ENCODE measurements around the gene ITPRIP. TPM values are rescaled to one million over a fixed set of nuclear protein-coding genes. Genes with fewer than 3 reads are reported as not detected.

The ITPRIP gene
- total and polyA plus RNA-seq, 4 donors, result 3.5 to 7.9 (median 6.0) TPM

GRCh38 chr10:104311184-104311720, 27.0 kb downstream of the ITPRIP start:
- no peak overlapping the region for H3K27ac ChIP-seq (ENCODE audit: low read depth in 1 of 2, low read length in 2 of 2)
- WGBS, result 92% methylated on average over 5 of the region's 5 CpGs

DNA sequence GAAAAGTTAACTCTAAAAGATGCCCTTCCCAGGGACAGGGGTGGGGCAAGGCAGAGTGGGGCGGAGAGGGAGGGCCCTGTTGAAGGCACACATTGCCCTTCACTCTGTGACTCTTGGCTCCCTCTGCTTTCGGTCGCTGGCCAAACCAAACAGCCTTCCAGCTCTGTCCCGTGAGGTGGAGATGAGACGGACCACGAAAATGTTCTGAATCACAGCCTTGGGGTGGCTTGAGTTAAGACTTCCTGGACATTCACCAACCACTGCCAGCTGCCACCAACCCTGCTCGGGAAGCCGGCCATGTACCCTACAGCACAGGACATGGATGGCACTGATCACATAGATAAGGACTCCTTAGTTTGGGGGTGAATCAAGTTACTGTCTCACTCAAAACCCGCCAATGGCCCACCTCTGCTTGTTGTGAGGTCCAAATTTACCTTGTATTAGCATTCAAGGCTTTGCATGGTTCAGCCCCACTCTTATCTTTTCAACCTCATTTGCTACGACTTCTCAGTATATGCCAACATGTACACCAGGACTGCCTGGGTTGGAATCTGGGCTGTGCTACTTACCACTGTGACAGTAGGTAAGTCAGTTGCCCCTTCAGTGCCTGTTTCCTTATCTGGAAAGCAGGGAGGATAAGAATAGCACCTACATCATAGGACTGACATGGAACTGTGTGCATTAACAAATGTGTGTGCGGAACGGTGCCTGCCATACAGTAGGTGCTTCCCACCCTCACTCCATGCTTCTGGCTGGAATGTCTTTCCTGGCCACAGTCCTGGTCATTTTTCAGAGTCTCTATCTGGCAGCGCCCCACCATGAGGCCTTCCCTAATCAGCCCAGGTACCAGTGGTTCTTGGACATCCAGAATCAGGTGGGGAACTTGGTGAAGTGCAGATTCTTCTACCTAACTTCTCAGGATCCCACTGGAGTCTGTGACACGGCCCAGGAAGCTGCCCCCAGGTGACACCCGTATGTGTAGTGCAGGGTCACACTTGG, 28.0 kb downstream of the ITPRIP start:
- WGBS, result 64% methylated on average over 15 of the region's 15 CpGs
- peaks cover 0 to 21% (median 5%) of the 10 kb centered on the region in 4 donors for H3K36me3 ChIP-seq (ENCODE audit: control insufficient read depth in 4 of 4, insufficient read depth in 3 of 4, low read depth in 1 of 4, low read length in 3 of 4)
- H3K9ac ChIP-seq (ENCODE audit: low read depth in 1 of 2, low read length in 2 of 2), result no peak overlapping the region
- H3K27me3 ChIP-seq (ENCODE audit: control insufficient read depth in 4 of 4, insufficient read depth in 4 of 4, low read length in 3 of 4), result no peaks in the 10 kb centered on the region
- no peaks in the 10 kb centered on the region for H3K9me3 ChIP-seq (ENCODE audit: control insufficient read depth in 4 of 4, low read length in 3 of 4)
- H3K4me1 ChIP-seq (ENCODE audit: control insufficient read depth in 4 of 4, insufficient read depth in 4 of 4, low read length in 3 of 4), result peaks cover 1 to 12% (median 7%) of the 10 kb centered on the region in 4 donors
- no peak for DNase-seq (ENCODE audit: low spot score)
- no peak overlapping the region for H3K27ac ChIP-seq (ENCODE audit: low read depth in 1 of 2, low read length in 2 of 2)
- H3K4me3 ChIP-seq (ENCODE audit: low read depth in 1 of 3, low read length in 3 of 3), result no peak overlapping the region
- peak in 1 of 2 donors; percentile 36 for TF ChIP-seq RAD21 (IDR thresholded peaks at IDR 0.05)
- TF ChIP-seq HNF4G (IDR thresholded peaks at IDR 0.05), result no peak
- peak; percentile 24 to 25 for TF ChIP-seq HNF4A (conservative IDR thresholded peaks at IDR 0.05)

More at GRCh38 chr10:104311184-104311720, 27.0 kb downstream of the ITPRIP start:
- Histone ChIP-seq H3K36me3 (ENCODE audit: control insufficient read depth in 4 of 4, insufficient read depth in 3 of 4, low read depth in 1 of 4, low read length in 3 of 4) (peaks cover 0 to 23% (median 6%) of the 10 kb centered on the region in 4 donors), H3K4me3 (ENCODE audit: low read depth in 1 of 3, low read length in 3 of 3) (no peak overlapping the region), H3K4me1 (ENCODE audit: control insufficient read depth in 4 of 4, insufficient read depth in 4 of 4, low read length in 3 of 4) (peaks cover 1 to 8% (median 5%) of the 10 kb centered on the region in 4 donors), H3K9ac (ENCODE audit: low read depth in 1 of 2, low read length in 2 of 2) (no peak overlapping the region), H3K27me3 (ENCODE audit: control insufficient read depth in 4 of 4, insufficient read depth in 4 of 4, low read length in 3 of 4) (no peaks in the 10 kb centered on the region), H3K9me3 (ENCODE audit: control insufficient read depth in 4 of 4, low read length in 3 of 4) (no peaks in the 10 kb centered on the region)
- DNase-seq (ENCODE audit: low spot score), result no peak
- TF ChIP-seq FOXA1 (IDR thresholded peaks at IDR 0.05) (no peak), RXRA (IDR thresholded peaks at IDR 0.05) (no peak), REST (IDR thresholded peaks at IDR 0.05) (no peak), MAX (IDR thresholded peaks at IDR 0.05) (no peak), EGR1 (IDR thresholded peaks at IDR 0.05; ENCODE audit: low read depth in 2 of 2) (no peak), TAF1 (conservative IDR thresholded peaks at IDR 0.05) (no peak), NR2F2 (IDR thresholded peaks at IDR 0.05) (no peak), GABPA (IDR thresholded peaks at IDR 0.05 in 1 of 2, conservative IDR thresholded peaks at IDR 0.05 in 1 of 2) (no peak)

- no peaks in the 10 kb centered on the region for H3K9me3 ChIP-seq (ENCODE audit: control insufficient read depth in 4 of 4, low read length in 3 of 4)
- H3K36me3 ChIP-seq (ENCODE audit: control insufficient read depth in 4 of 4, insufficient read depth in 3 of 4, low read depth in 1 of 4, low read length in 3 of 4), result peaks cover 0 to 6% (median 0%) of the 10 kb centered on the region in 4 donors
- H3K9ac ChIP-seq (ENCODE audit: low read depth in 1 of 2, low read length in 2 of 2), result no peak overlapping the region
- no peaks in the 10 kb centered on the region for H3K27me3 ChIP-seq (ENCODE audit: control insufficient read depth in 4 of 4, insufficient read depth in 4 of 4, low read length in 3 of 4)
- H3K4me1 ChIP-seq (ENCODE audit: control insufficient read depth in 4 of 4, insufficient read depth in 4 of 4, low read length in 3 of 4), result peaks cover 1 to 12% (median 7%) of the 10 kb centered on the region in 4 donors
- H3K4me3 ChIP-seq (ENCODE audit: low read depth in 1 of 3, low read length in 3 of 3), result no peak overlapping the region
- TF ChIP-seq EGR1 (IDR thresholded peaks at IDR 0.05; ENCODE audit: low read depth in 2 of 2), result no peak
- TF ChIP-seq MAX (IDR thresholded peaks at IDR 0.05), result no peak
- TF ChIP-seq, protein P1, sequence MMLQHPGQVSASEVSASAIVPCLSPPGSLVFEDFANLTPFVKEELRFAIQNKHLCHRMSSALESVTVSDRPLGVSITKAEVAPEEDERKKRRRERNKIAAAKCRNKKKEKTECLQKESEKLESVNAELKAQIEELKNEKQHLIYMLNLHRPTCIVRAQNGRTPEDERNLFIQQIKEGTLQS (IDR thresholded peaks at IDR 0.05), result no peak
- TF ChIP-seq HNF4G (IDR thresholded peaks at IDR 0.05), result no peak
- TF ChIP-seq SP1 (IDR thresholded peaks at IDR 0.05), result no peak
- TF ChIP-seq, protein P2, sequence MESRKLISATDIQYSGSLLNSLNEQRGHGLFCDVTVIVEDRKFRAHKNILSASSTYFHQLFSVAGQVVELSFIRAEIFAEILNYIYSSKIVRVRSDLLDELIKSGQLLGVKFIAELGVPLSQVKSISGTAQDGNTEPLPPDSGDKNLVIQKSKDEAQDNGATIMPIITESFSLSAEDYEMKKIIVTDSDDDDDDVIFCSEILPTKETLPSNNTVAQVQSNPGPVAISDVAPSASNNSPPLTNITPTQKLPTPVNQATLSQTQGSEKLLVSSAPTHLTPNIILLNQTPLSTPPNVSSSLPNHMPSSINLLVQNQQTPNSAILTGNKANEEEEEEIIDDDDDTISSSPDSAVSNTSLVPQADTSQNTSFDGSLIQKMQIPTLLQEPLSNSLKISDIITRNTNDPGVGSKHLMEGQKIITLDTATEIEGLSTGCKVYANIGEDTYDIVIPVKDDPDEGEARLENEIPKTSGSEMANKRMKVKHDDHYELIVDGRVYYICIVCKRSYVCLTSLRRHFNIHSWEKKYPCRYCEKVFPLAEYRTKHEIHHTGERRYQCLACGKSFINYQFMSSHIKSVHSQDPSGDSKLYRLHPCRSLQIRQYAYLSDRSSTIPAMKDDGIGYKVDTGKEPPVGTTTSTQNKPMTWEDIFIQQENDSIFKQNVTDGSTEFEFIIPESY (IDR thresholded peaks at IDR 0.05), result no peak
- no peak overlapping the region for H3K27ac ChIP-seq (ENCODE audit: low read depth in 1 of 2, low read length in 2 of 2)
- no peak for DNase-seq (ENCODE audit: low spot score)
- 88% methylated on average over 4 of the region's 4 CpGs for WGBS
Observed at GRCh38 chr10:104308439-104308903, 29.8 kb downstream of the ITPRIP start.
